Keratinocyte (primary cell): ENCODE results near the gene ATRNL1.

Source experiments
- EZH2 ChIP-seq: IDR thresholded peaks from one replicate; pipeline ENCODE4 v1.6.1; 2012; ENCODE audit warnings: inconsistent platforms, mild to moderate bottlenecking, low read length, moderate library complexity
- TF ChIP-seq, protein P1 (sequence below), 3 experiments: IDR thresholded peaks in 1 of 3; conservative IDR thresholded peaks in 1 of 3; optimal IDR thresholded peaks in 1 of 3; 2 replicates in 2 of 3; 3 replicates in 1 of 3; pipeline versions ENCODE3 to v1.5.1; 2011; ENCODE audit warnings: low read length in 3 of 3, mild to moderate bottlenecking in 3 of 3, moderate library complexity in 2 of 3, control low read depth in 1 of 3, inconsistent platforms in 1 of 3; ENCODE audit not compliant: insufficient read depth in 2 of 3; ENCODE audit errors: extremely low read depth in 1 of 3

DNA sequence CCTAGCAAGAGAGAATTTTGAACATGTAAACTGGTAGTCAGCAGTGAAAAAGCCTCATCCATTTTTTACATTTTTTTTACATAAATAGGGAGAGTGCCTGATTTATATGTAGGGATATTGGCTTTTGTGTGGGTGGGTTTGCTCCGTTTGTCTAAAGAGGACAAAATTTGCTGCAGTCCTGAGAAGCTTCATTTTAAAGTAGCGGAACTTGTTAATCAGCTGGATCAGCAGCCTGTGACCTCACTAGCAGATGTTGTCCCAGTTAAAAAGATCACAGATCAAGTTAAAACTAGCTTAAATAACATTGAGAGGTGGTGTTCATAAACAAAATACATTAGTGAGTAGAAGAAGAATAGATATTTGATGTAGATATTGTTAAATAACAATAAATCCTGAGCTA is 2.6 kb downstream of the ATRNL1 start:
- TF ChIP-seq, protein P1, sequence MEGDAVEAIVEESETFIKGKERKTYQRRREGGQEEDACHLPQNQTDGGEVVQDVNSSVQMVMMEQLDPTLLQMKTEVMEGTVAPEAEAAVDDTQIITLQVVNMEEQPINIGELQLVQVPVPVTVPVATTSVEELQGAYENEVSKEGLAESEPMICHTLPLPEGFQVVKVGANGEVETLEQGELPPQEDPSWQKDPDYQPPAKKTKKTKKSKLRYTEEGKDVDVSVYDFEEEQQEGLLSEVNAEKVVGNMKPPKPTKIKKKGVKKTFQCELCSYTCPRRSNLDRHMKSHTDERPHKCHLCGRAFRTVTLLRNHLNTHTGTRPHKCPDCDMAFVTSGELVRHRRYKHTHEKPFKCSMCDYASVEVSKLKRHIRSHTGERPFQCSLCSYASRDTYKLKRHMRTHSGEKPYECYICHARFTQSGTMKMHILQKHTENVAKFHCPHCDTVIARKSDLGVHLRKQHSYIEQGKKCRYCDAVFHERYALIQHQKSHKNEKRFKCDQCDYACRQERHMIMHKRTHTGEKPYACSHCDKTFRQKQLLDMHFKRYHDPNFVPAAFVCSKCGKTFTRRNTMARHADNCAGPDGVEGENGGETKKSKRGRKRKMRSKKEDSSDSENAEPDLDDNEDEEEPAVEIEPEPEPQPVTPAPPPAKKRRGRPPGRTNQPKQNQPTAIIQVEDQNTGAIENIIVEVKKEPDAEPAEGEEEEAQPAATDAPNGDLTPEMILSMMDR (optimal IDR thresholded peaks at IDR 0.05 in 1 of 3, IDR thresholded peaks at IDR 0.05 in 1 of 3, conservative IDR thresholded peaks at IDR 0.05 in 1 of 3; ENCODE audit: extremely low read depth in 1 of 3, insufficient read depth in 2 of 3, low read length in 3 of 3), result no peak
- no peak for TF ChIP-seq EZH2
